GM21447 (cell line): Measurements from ENCODE around the gene CCDC167.
"Not testable (repeated sequence)": the region's sequence is repeated elsewhere in the genome, so short reads cannot be mapped to it uniquely, and the experiment has no call there.

Experiments used
- ATAC-seq: cut with Tn5 transposase; IDR thresholded peaks from one replicate; pipeline ENCODE4 v1.9.1; 2021; ENCODE audit not compliant: unreplicated experiment

The CCDC167 gene

GRCh38 chr6:37512400-37513011, 12.8 kb upstream of the CCDC167 start:
- ATAC-seq: no peak

- ATAC-seq: no peak
Measured at GRCh38 chr6:37511910-37512399, 12.3 kb upstream of the CCDC167 start.

- no peak for ATAC-seq
Measured at GRCh38 chr6:37511201-37511600, 11.5 kb upstream of the CCDC167 start.

- no peak for ATAC-seq
Measured at GRCh38 chr6:37507690-37508421, 8.2 kb upstream of the CCDC167 start.

GRCh38 chr6:37507077-37507476, 7.4 kb upstream of the CCDC167 start:
- no peak for ATAC-seq

GRCh38 chr6:37506479-37506878, 6.8 kb upstream of the CCDC167 start:
- no peak for ATAC-seq

- no peak for ATAC-seq
Measured at GRCh38 chr6:37504024-37504423, 4.3 kb upstream of the CCDC167 start.

GRCh38 chr6:37503309-37503965, 3.7 kb upstream of the CCDC167 start:
- no peak for ATAC-seq

GRCh38 chr6:37502703-37503291, 3.1 kb upstream of the CCDC167 start:
- no peak for ATAC-seq

- ATAC-seq: no peak
Measured at GRCh38 chr6:37501632-37502491, 2.2 kb upstream of the CCDC167 start.

GRCh38 chr6:37500904-37501303, 1.2 kb upstream of the CCDC167 start:
- not testable (repeated sequence) for ATAC-seq

- no peak for ATAC-seq
Measured at GRCh38 chr6:37500294-37500608, 558 bp upstream of the CCDC167 start.

- ATAC-seq: no peak
Measured at GRCh38 chr6:37496951-37497885, 2.5 kb downstream of the CCDC167 start.

GRCh38 chr6:37495244-37495934, 4.3 kb downstream of the CCDC167 start:
- ATAC-seq: no peak

- ATAC-seq: no peak
Measured at GRCh38 chr6:37493661-37493995, 6.1 kb downstream of the CCDC167 start.

- ATAC-seq: no peak
Measured at GRCh38 chr6:37492991-37493660, 6.6 kb downstream of the CCDC167 start.

GRCh38 chr6:37492236-37492972, 7.3 kb downstream of the CCDC167 start:
- no peak for ATAC-seq

- no peak for ATAC-seq
Measured at GRCh38 chr6:37491830-37492208, 7.9 kb downstream of the CCDC167 start.
